Spleen (tissue), 11 donors: ENCODE results near the gene ACOX2. TPM values are rescaled to one million over a fixed set of nuclear protein-coding genes. Genes with fewer than 3 reads are reported as not detected.

Experiments
- DNase-seq: peaks from one replicate; pipeline ENCODE4 v3.0.0-alpha.2; 2020
- H3K27ac ChIP-seq, 8 donors: fragments of 200-600 bp; sonication (generic) in 7 of 8; 1 replicate in 4 of 8; 2 replicates in 4 of 8; pipeline versions ENCODE4 v1.5.0 to v1.8.0; 2016 to 2021; ENCODE audit warnings: inconsistent platforms in 4 of 8, mild to moderate bottlenecking in 4 of 8, moderate library complexity in 1 of 8
- H3K27me3 ChIP-seq, 7 donors: fragments of 200-600 bp; sonication (generic) in 6 of 7; replicated peaks in 1 of 7; 1 replicate in 4 of 7; 2 replicates in 3 of 7; pipeline versions ENCODE4 v1.5.0 to v1.8.0; 2016 to 2021; ENCODE audit warnings: inconsistent platforms in 3 of 7, mild to moderate bottlenecking in 1 of 7
- H3K36me3 ChIP-seq, 6 donors: fragments of 200-600 bp; sonication (generic) in 5 of 6; 1 replicate in 4 of 6; 2 replicates in 2 of 6; pipeline versions ENCODE4 v1.5.0 to v1.8.0; 2016 to 2021; ENCODE audit warnings: inconsistent platforms in 2 of 6
- H3K4me1 ChIP-seq, 6 donors: fragments of 200-600 bp; sonication (generic) in 5 of 6; 1 replicate in 3 of 6; 2 replicates in 3 of 6; pipeline versions ENCODE4 v1.5.0 to v1.8.0; 2016 to 2021; ENCODE audit warnings: inconsistent platforms in 3 of 6
- H3K4me3 ChIP-seq, 8 donors: fragments of 200-600 bp; sonication (generic) in 7 of 8; 1 replicate in 4 of 8; 2 replicates in 4 of 8; pipeline versions ENCODE4 v1.5.0 to v1.8.0; 2016 to 2021; ENCODE audit warnings: inconsistent platforms in 4 of 8, mild to moderate bottlenecking in 4 of 8, moderate library complexity in 2 of 8
- H3K9me3 ChIP-seq, 8 donors: fragments of 200-600 bp; sonication (generic) in 7 of 8; 1 replicate in 4 of 8; 2 replicates in 4 of 8; pipeline versions ENCODE4 v1.5.0 to v1.8.0; 2016 to 2021; ENCODE audit warnings: inconsistent platforms in 4 of 8
- POLR2A ChIP-seq, 3 donors: fragments of 450-650 bp; IDR thresholded peaks; one replicate each; pipeline ENCODE4 v1.5.1; 2017; ENCODE audit warnings: antibody characterized with exemption in 3 of 3, mild to moderate bottlenecking in 1 of 3
- POLR2AphosphoS5 ChIP-seq, 3 donors: sonication (generic); formaldehyde crosslinking; IDR thresholded peaks; one replicate each; pipeline ENCODE4 v1.5.1; 2017; ENCODE audit warnings: antibody characterized with exemption in 3 of 3
- WGBS, 5 donors: extraction: QIAGEN DNeasy Blood & Tissue Kit in 3 of 5; methylation state at CpG; one replicate each; pipeline versions ENCODE4 v1.1.5 to v1.1.7; 2013 to 2018; 5-methylcytosine and 5-hydroxymethylcytosine counted together
- intact Hi-C: fragments of 100-400 bp; cut with DNase I; formaldehyde crosslinking; loops from one replicate; pipeline ENCODE4 v1.15.0; 2023; ENCODE audit warnings: low total_unique reads
- polyA plus RNA-seq, 3 donors: library from polyadenylated mRNA; stranded (reverse); fragments of 200-250 nt; gene quantifications; one replicate each; pipeline ENCODE4 v1.2.1, GENCODE V29; 2013
- total RNA-seq, 7 donors: library from RNA; depleted of rRNA in 3 of 7; stranded (reverse); fragments of >200 nt in 3 of 7; fragmentation: NEBNext Ultra II Directional in 4 of 7; extraction: Animal tissue kit (Norgen Biotek cat#: 25700) in 4 of 7; gene quantifications; one replicate each; pipeline versions ENCODE4 v1.1.0 to v1.2.1, GENCODE V29; 2016 to 2021
- TF ChIP-seq, protein P1 (sequence below), 11 experiments: fragments of 200-600 bp in 7 of 11; fragments of 450-650 bp in 4 of 11; sonication (generic) in 4 of 11; IDR thresholded peaks in 8 of 11; conservative IDR thresholded peaks in 3 of 11; 1 replicate in 7 of 11; 2 replicates in 4 of 11; pipeline versions ENCODE4 v1.4.0 to v1.8.0; 2016 to 2021; ENCODE audit warnings: antibody characterized with exemption in 11 of 11, inconsistent platforms in 4 of 11, mild to moderate bottlenecking in 1 of 11
- donor health status: healthy with polysubstance abuse.
- donor health status: DM: no; HTN: no; CAD: no; lungs with moderate emphysema.
- donor health status: DM: no; HTN: no; CAD: no.
- donor health status: Bipolar disorder and iron deficiency.
- donor health status: healthy.
- donor health status: DM: no; HTN: no; CAD: no.
- donor health status: DM: yes; HTN: yes; CAD: no.

ACOX2 gene
- total and polyA plus RNA-seq, 10 donors = 1.3 to 11.5 (median 5.0) TPM

- no peak for DNase-seq
- no peak for TF ChIP-seq POLR2AphosphoS5 (IDR thresholded peaks at IDR 0.05)
- TF ChIP-seq, protein P1, sequence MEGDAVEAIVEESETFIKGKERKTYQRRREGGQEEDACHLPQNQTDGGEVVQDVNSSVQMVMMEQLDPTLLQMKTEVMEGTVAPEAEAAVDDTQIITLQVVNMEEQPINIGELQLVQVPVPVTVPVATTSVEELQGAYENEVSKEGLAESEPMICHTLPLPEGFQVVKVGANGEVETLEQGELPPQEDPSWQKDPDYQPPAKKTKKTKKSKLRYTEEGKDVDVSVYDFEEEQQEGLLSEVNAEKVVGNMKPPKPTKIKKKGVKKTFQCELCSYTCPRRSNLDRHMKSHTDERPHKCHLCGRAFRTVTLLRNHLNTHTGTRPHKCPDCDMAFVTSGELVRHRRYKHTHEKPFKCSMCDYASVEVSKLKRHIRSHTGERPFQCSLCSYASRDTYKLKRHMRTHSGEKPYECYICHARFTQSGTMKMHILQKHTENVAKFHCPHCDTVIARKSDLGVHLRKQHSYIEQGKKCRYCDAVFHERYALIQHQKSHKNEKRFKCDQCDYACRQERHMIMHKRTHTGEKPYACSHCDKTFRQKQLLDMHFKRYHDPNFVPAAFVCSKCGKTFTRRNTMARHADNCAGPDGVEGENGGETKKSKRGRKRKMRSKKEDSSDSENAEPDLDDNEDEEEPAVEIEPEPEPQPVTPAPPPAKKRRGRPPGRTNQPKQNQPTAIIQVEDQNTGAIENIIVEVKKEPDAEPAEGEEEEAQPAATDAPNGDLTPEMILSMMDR (IDR thresholded peaks at IDR 0.05 in 8 of 11, conservative IDR thresholded peaks at IDR 0.05 in 3 of 11) = no peak
- no peak for TF ChIP-seq POLR2A (IDR thresholded peaks at IDR 0.05)
- H3K4me3 ChIP-seq = no peak overlapping the region
- H3K27me3 ChIP-seq = no peaks in the 10 kb centered on the region
- H3K27ac ChIP-seq = no peak overlapping the region
- no peaks in the 10 kb centered on the region for H3K36me3 ChIP-seq
- H3K4me1 ChIP-seq = peaks cover 0 to 7% (median 0%) of the 10 kb centered on the region in 6 donors
- WGBS, 5 donors = 82 to 95% (median 90%) methylated on average over 6 of the region's 6 CpGs
- no peaks in the 10 kb centered on the region for H3K9me3 ChIP-seq
- intact Hi-C loops = no loop called here
Observed at GRCh38 chr3:58519668-58520402, 17.2 kb downstream of the ACOX2 start.

DNA sequence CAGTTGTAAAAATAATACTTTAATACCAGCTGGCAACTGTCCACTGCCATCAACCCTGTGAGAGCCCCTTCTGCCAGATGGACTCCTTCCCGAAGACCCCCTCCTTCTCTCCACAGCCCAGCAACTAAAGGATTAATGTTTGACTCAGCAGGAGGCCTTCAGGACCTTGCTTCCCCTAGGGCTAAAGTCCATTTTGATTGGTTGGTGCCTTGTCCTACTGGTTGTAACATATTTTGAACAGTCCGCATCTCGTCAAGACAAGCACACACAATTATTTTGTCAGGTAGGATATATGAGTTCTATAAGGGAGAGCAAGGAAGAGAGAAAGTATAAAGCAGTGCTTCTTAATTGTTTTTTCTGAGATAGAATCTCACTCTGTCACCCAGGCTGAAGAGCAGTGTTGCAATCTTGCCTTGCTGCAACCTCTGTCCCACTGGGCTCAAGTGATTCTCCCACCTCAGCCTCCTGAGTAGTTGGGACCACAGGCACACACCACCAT, 18.6 kb downstream of the ACOX2 start:
- Histone ChIP-seq H3K36me3 (peaks cover 0 to 3% (median 0%) of the 10 kb centered on the region in 6 donors), H3K4me3 (no peak overlapping the region)
- intact Hi-C loops = no loop called here

GRCh38 chr3:58514405-58514804, 22.6 kb downstream of the ACOX2 start:
- Histone ChIP-seq H3K36me3 (peaks cover 0 to 6% (median 0%) of the 10 kb centered on the region in 6 donors), H3K9me3 (no peaks in the 10 kb centered on the region), H3K27ac (no peak overlapping the region), H3K4me1 (no peaks in the 10 kb centered on the region), H3K4me3 (no peak overlapping the region), H3K27me3 (no peaks in the 10 kb centered on the region)
- WGBS, 5 donors = 92 to 98% (median 96%) methylated on average over 3 of the region's 3 CpGs
- DNase-seq = no peak
- intact Hi-C loops = no loop called here
- TF ChIP-seq, protein P1 (IDR thresholded peaks at IDR 0.05 in 8 of 11, conservative IDR thresholded peaks at IDR 0.05 in 3 of 11) = no peak
- no peak for TF ChIP-seq POLR2AphosphoS5 (IDR thresholded peaks at IDR 0.05)
- no peak for TF ChIP-seq POLR2A (IDR thresholded peaks at IDR 0.05)

More for the DNA sequence above, 18.6 kb downstream of the ACOX2 start:
- H3K4me1 ChIP-seq = peaks cover 0 to 7% (median 0%) of the 10 kb centered on the region in 6 donors
- H3K9me3 ChIP-seq = no peaks in the 10 kb centered on the region
- 78 to 89% (median 81%) methylated on average over 3 of the region's 3 CpGs for WGBS, 5 donors
- no peaks in the 10 kb centered on the region for H3K27me3 ChIP-seq
- TF ChIP-seq, protein P1 (IDR thresholded peaks at IDR 0.05 in 8 of 11, conservative IDR thresholded peaks at IDR 0.05 in 3 of 11) = no peak
- TF ChIP-seq POLR2AphosphoS5 (IDR thresholded peaks at IDR 0.05) (no peak), POLR2A (IDR thresholded peaks at IDR 0.05) (no peak)
- DNase-seq = no peak
- no peak overlapping the region for H3K27ac ChIP-seq

DNA sequence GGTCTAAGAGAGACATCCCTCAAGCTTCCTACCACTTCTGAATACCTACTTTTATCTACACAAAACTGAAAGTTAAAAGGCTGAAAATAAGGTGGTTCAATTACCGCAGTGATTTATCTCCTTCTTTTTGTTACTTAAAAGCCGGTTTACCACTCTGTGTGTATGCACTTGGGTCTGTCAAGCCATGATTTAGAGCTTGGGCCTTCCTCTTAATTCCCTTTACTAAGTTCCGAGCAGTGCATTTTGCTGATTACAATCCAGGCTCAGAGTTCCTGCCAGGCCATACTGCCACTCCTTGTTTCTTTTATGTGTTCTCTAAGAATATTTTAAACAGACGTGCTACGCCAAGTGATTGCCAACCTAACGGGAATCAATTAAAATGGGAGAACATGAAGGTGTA, 28.6 kb downstream of the ACOX2 start:
- H3K4me1 ChIP-seq = peaks cover 0 to 17% (median 8%) of the 10 kb centered on the region in 6 donors
- H3K9me3 ChIP-seq = no peaks in the 10 kb centered on the region
- intact Hi-C loops = no loop called here

More for the DNA sequence above, 28.6 kb downstream of the ACOX2 start:
- Histone ChIP-seq H3K27ac (no peak overlapping the region), H3K27me3 (no peaks in the 10 kb centered on the region), H3K4me3 (no peak overlapping the region), H3K36me3 (peaks cover 0 to 6% (median 0%) of the 10 kb centered on the region in 6 donors)
- 74 to 78% (median 76%) methylated on average over 6 of the region's 6 CpGs for WGBS, 5 donors
- no peak for DNase-seq
- TF ChIP-seq, protein P1 (IDR thresholded peaks at IDR 0.05 in 8 of 11, conservative IDR thresholded peaks at IDR 0.05 in 3 of 11) = no peak
- TF ChIP-seq POLR2AphosphoS5 (IDR thresholded peaks at IDR 0.05) = no peak
- TF ChIP-seq POLR2A (IDR thresholded peaks at IDR 0.05) = no peak
